Activated CD4-positive, alpha-beta T cell treated with anti-CD3 and anti-CD28 coated beads, Interleukin-2, Interleukin-6, amounts not matched to agents 100 ng/mL and 50 ng/mL, durations not matched to agents 16 hours and 8 hours (primary cell): ENCODE measurements around the gene CFAP221.

ENCODE experiments used
- DNase-seq: peaks from one replicate; pipeline ENCODE4 v3.0.0-alpha.2; 2020

The CFAP221 gene

DNA sequence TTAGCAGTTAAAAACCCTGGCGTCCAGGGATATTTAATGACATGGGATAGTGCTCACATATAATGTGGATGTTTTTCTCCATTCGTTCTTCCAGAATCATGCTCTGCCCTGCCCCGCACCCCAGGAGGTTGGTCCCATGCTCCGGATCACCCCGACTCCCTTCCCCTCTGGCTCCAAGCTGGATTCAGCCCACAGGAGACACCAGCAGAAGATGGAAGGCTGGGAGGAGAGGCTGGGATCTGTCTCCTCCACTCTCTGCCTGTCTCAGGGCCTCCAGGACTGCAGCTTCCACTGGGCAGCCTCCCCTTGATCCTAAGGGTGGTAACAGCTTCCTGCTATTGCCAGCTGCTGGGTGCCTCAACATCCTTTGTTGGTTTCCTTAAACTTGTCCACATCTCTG is 159.3 kb downstream of the CFAP221 start:
- DNase-seq: no peak

GRCh38 chr2:119704670-119705120 is 160.4 kb downstream of the CFAP221 start:
- peak; percentile 50 for DNase-seq

DNA sequence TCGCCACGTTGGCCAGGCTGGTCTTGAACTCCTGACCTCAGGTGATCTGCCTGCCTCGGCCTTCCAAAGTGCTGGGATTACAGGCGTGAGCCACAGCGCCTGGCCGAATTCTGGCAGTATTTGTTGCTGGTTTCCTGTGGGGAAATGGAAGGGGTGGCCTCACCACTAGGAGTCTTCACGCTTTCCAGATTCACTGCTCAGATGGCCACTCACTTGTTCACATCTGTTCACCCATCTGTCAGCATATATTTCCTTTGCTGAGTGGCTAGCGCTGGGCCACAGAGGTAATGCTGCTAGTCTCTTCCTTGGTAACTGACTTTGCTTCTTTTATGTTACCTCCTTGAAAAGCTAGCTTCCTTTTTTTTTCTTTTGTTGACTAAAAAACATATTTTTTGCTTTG is 162.0 kb downstream of the CFAP221 start:
- no peak for DNase-seq
